Stomach smooth muscle (tissue), 2 donors: ENCODE results near the gene ENTREP1.

Experiments
- H3K27ac ChIP-seq: one replicate; pipeline ENCODE4 v1.7.0; 2013; ENCODE audit warnings: mild to moderate bottlenecking, low read length, inconsistent platforms
- H3K27me3 ChIP-seq, 2 donors: one replicate each; pipeline ENCODE4 v1.7.0; 2013; ENCODE audit warnings: low read length in 2 of 2; ENCODE audit not compliant: insufficient read depth in 2 of 2, control insufficient read depth in 1 of 2
- H3K36me3 ChIP-seq, 2 donors: one replicate each; pipeline ENCODE4 v1.7.0; 2013; ENCODE audit warnings: low read length in 2 of 2; ENCODE audit not compliant: control insufficient read depth in 2 of 2, insufficient read depth in 2 of 2
- H3K4me1 ChIP-seq: one replicate; pipeline ENCODE4 v1.7.0; 2013; ENCODE audit warnings: low read length; ENCODE audit not compliant: control insufficient read depth, insufficient read depth
- H3K4me3 ChIP-seq, 2 donors: one replicate each; pipeline ENCODE4 v1.7.0; 2013; ENCODE audit warnings: low read length in 2 of 2
- H3K9ac ChIP-seq, 2 donors: one replicate each; pipeline ENCODE4 v1.7.0; 2013; ENCODE audit warnings: low read length in 2 of 2, mild to moderate bottlenecking in 1 of 2
- H3K9me3 ChIP-seq, 2 donors: one replicate each; pipeline ENCODE4 v1.7.0; 2013; ENCODE audit warnings: low read length in 2 of 2; ENCODE audit not compliant: control insufficient read depth in 2 of 2
- donor health status: healthy.
- donor health status: Pancreatic carcinoma.

The ENTREP1 gene

DNA sequence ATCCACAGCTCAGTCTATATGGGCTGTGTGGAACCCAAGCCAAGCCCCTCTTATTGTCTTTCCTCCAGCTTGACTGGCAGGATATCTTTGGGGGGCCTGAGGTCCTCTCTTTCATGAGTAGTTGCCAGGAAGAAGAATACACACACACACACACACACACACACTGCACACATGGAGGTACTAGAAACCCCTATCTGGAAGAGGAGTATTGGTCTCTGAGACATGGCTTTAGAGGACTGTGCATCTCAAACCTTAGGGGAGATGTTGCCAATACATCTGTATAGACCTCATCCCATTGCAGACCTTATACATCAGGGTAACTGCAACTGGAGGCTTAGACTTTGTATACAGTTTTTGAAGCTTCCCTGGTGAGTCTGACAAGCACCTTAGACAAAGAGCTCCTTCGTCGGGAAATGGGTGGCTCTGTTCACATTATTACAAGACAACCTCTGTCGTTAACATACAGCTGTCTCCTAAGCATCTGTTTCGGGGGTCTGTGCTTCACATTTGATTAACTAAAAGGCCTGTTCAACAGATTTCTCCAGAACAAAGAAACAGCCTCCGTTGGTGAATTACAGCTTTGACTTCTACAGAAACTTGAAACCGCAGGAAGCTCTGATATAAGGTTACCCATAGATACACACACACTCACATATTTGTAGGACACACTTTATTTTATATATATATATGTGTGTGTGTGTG lies 5.5 kb upstream of the ENTREP1 start:
- H3K9me3 ChIP-seq: no peaks in the 10 kb centered on the region
- H3K9ac ChIP-seq: no peak overlapping the region
- H3K36me3 ChIP-seq: no peaks in the 10 kb centered on the region
- no peak overlapping the region for H3K27ac ChIP-seq
- no peak overlapping the region for H3K4me3 ChIP-seq
- no peaks in the 10 kb centered on the region for H3K27me3 ChIP-seq
- peaks cover under 1% of the 10 kb centered on the region for H3K4me1 ChIP-seq

- H3K9ac ChIP-seq: no peak overlapping the region
- H3K4me1 ChIP-seq: peaks cover 6% of the 10 kb centered on the region
Measured at GRCh38 chr9:69322256-69322655, 2.8 kb upstream of the ENTREP1 start.

DNA sequence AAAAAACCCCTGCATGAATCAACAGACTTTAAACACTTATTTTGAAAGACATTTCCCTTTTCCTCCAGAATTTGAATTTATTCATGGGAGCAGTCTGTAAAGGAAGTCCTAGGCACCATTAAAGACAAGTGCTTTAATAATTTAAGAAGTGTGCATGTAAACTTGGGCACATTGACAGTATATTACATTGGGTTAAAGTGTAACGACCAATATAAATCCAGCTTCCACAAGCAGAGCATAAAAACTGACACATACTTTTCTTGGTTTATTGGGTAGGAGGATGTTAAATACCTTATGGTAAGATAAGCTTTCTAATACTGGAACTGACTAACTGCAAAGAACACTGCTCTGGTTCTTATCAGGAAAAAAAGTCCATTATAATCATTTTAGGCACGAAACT lies 1.2 kb upstream of the ENTREP1 start:
- no peaks in the 10 kb centered on the region for H3K36me3 ChIP-seq
- no peak overlapping the region for H3K27ac ChIP-seq
- no peaks in the 10 kb centered on the region for H3K9me3 ChIP-seq
- no peak overlapping the region for H3K9ac ChIP-seq
- peaks cover 6% of the 10 kb centered on the region for H3K4me1 ChIP-seq
- no peaks in the 10 kb centered on the region for H3K27me3 ChIP-seq
- H3K4me3 ChIP-seq: no peak overlapping the region

More at GRCh38 chr9:69322256-69322655, 2.8 kb upstream of the ENTREP1 start:
- Histone ChIP-seq H3K27me3 (no peaks in the 10 kb centered on the region), H3K9me3 (no peaks in the 10 kb centered on the region), H3K4me3 (no peak overlapping the region), H3K27ac (no peak overlapping the region), H3K36me3 (no peaks in the 10 kb centered on the region)

GRCh38 chr9:69325409-69326212 lies 596 bp downstream of the ENTREP1 start:
- Histone ChIP-seq H3K36me3 (no peaks in the 10 kb centered on the region), H3K9ac (peak overlapping the region; percentile 14 to 52), H3K4me1 (peaks cover 6% of the 10 kb centered on the region), H3K27me3 (no peaks in the 10 kb centered on the region), H3K27ac (peak overlapping the region; percentile 32), H3K9me3 (no peaks in the 10 kb centered on the region), H3K4me3 (peak overlapping the region; percentile 62 to 81)

DNA sequence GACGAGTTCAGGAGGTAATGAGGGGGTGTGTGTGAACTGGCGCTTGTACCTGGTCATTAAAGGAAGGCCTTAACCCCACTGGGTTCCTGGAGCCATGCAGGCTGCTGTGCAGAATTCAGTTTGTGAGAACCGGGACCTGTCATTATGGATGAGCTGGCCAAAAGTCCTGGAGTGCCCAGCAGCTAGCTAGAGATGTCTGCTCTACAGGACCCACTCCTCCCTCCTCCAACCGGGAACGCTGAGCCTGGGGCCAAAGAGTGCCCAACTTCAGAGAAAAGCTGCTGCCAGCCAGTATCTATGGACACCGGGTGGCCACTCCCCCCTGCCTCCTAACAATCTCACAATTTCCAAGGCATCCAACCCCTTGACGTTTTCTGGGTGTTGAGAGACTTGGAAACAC lies 1.2 kb downstream of the ENTREP1 start:
- H3K9me3 ChIP-seq: no peaks in the 10 kb centered on the region
- H3K4me3 ChIP-seq: peak overlapping the region; percentile 62 to 81
- no peaks in the 10 kb centered on the region for H3K36me3 ChIP-seq
- H3K9ac ChIP-seq: peak overlapping the region in 1 of 2 donors; percentile 14
- H3K4me1 ChIP-seq: peaks cover 6% of the 10 kb centered on the region
- no peak overlapping the region for H3K27ac ChIP-seq
- no peaks in the 10 kb centered on the region for H3K27me3 ChIP-seq

DNA sequence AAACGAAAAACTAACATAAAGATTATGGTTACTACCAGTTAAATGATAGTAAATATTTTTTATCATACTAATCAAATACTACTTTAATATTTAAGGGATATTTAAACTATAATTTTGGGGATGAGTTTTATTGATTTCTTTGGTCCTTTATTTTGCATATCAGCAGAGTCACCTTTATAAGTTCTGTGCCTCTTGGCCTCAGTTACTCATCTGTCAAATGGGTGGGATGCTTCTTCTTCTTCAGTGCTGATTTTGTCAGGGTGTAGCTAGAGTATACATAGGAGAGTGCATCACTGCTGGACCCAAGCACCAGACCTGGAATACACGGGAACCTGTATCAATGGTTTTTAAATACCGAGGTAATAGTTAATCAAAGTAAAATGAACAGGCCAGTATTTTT lies 5.6 kb downstream of the ENTREP1 start:
- Histone ChIP-seq H3K4me3 (no peak overlapping the region), H3K27ac (no peak overlapping the region), H3K9me3 (no peaks in the 10 kb centered on the region), H3K4me1 (peaks cover 2% of the 10 kb centered on the region), H3K9ac (no peak overlapping the region), H3K36me3 (no peaks in the 10 kb centered on the region), H3K27me3 (no peaks in the 10 kb centered on the region)

- Histone ChIP-seq H3K4me1 (no peaks in the 10 kb centered on the region), H3K27me3 (no peaks in the 10 kb centered on the region), H3K36me3 (no peaks in the 10 kb centered on the region), H3K27ac (no peak overlapping the region), H3K4me3 (no peak overlapping the region), H3K9me3 (no peaks in the 10 kb centered on the region), H3K9ac (no peak overlapping the region)
Measured at GRCh38 chr9:69331444-69331843, 6.4 kb downstream of the ENTREP1 start.

DNA sequence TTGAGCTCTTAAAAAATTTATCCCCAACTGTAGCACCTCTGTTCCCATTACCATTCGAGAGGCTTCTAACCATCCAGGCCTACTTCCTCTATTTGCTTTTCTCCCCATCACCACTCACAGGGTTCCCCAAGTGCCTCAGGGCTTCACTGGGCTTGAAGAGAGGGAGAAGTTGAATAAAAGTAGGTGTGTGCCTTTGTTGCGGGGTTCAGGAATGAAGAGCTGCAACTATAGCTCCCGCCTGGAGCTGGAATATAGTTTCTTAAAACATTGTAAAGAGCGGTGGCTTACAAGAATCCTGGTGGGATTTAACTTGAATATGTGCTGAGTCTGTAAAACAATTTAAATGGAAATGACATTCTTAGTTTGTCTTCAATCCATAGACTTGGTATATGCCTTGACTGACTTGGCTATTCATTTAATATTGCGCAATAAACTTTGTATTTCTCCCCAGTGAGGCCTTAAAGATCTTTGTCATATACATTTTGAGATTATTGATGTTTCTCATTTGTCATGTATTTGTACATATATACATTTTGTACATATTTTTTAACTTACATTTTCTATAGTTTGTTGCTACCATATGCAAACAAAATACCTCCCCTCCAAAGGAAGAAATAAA lies 7.2 kb downstream of the ENTREP1 start:
- no peaks in the 10 kb centered on the region for H3K36me3 ChIP-seq
- H3K4me1 ChIP-seq: no peaks in the 10 kb centered on the region

DNA sequence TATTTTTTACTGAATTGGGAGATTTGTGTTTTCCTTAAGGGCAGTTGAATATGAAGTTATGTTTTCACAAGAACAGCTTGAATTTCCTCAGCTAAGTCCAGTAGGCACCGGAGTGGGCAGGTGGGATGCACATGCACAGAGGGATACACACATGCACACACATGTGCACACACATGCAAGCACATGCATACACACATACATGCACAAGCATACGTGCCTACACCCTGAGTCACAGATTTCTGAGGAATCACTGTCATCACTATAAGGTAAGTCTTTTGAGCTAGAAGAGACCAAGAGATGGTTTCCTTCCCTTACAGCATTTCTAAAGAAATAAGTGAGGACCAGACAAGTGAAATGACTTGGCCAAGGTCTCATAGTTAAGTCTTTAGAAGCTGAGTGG lies 8.7 kb downstream of the ENTREP1 start:
- Histone ChIP-seq H3K27ac (no peak overlapping the region), H3K9ac (no peak overlapping the region), H3K9me3 (no peaks in the 10 kb centered on the region), H3K4me3 (no peak overlapping the region), H3K4me1 (no peaks in the 10 kb centered on the region), H3K27me3 (no peaks in the 10 kb centered on the region), H3K36me3 (no peaks in the 10 kb centered on the region)

More for the DNA sequence above, 7.2 kb downstream of the ENTREP1 start:
- Histone ChIP-seq H3K27ac (no peak overlapping the region), H3K27me3 (no peaks in the 10 kb centered on the region), H3K9ac (no peak overlapping the region), H3K4me3 (no peak overlapping the region), H3K9me3 (no peaks in the 10 kb centered on the region)

GRCh38 chr9:69334317-69334716 lies 9.3 kb downstream of the ENTREP1 start:
- Histone ChIP-seq H3K9ac (no peak overlapping the region), H3K36me3 (no peaks in the 10 kb centered on the region), H3K4me1 (no peaks in the 10 kb centered on the region), H3K4me3 (no peak overlapping the region), H3K27ac (no peak overlapping the region), H3K9me3 (no peaks in the 10 kb centered on the region), H3K27me3 (no peaks in the 10 kb centered on the region)
